Right lobe of liver (tissue), 6 donors: ENCODE measurements around the gene NRXN3. TPM values are rescaled to one million over a fixed set of nuclear protein-coding genes. Genes with fewer than 3 reads are reported as not detected.

Source experiments
- ATAC-seq, 4 donors: fragments of 200-7000 bp; cut with Tn5 transposase; one replicate each; pipeline ENCODE4 v1.9.1; 2020; ENCODE audit warnings: mild to moderate bottlenecking in 4 of 4, moderate library complexity in 4 of 4
- DNase-seq, 3 donors: peaks; one replicate each; pipeline ENCODE4 v3.0.0-alpha.2; 2020
- H3K27ac ChIP-seq, 3 donors: fragments of 200-600 bp; one replicate each; pipeline ENCODE4 v1.8.0; 2022
- H3K27me3 ChIP-seq, 2 donors: fragments of 200-600 bp; one replicate each; pipeline ENCODE4 v1.8.0; 2022
- H3K36me3 ChIP-seq, 4 donors: fragments of 200-600 bp; sonication (generic) in 1 of 4; one replicate each; pipeline versions ENCODE4 v1.5.1 to v1.8.0; 2017 to 2022; ENCODE audit warnings: control low read depth in 1 of 4
- H3K4me1 ChIP-seq, 4 donors: fragments of 200-600 bp; sonication (generic) in 1 of 4; one replicate each; pipeline versions ENCODE4 v1.5.1 to v1.8.0; 2017 to 2022; ENCODE audit warnings: control low read depth in 1 of 4
- H3K4me3 ChIP-seq, 3 donors: fragments of 200-600 bp; one replicate each; pipeline ENCODE4 v1.8.0; 2022
- H3K9me3 ChIP-seq, 4 donors: fragments of 200-600 bp; sonication (generic) in 1 of 4; one replicate each; pipeline versions ENCODE4 v1.5.1 to v1.8.0; 2017 to 2022; ENCODE audit warnings: control low read depth in 1 of 4
- POLR2A ChIP-seq: fragments of 450-650 bp; IDR thresholded peaks from one replicate; pipeline ENCODE4 v1.6.1; 2017; ENCODE audit warnings: antibody characterized with exemption, mild to moderate bottlenecking
- WGBS: methylation state at CpG from one replicate; pipeline ENCODE4 v1.1.6; 2018; ENCODE audit warnings: low coverage, low lambda C conversion rate; ENCODE audit not compliant: insufficient coverage; ENCODE audit errors: missing lambda C conversion rate; 5-methylcytosine and 5-hydroxymethylcytosine counted together
- intact Hi-C, 2 donors: fragments of 100-400 bp; cut with DNase I; formaldehyde crosslinking; loops; one replicate each; pipeline versions ENCODE4 v1.11.2 to v1.14.1; 2022
- total RNA-seq, 6 experiments: library from RNA; depleted of rRNA in 2 of 6; stranded (reverse); fragments of >200 nt in 2 of 6; fragmentation: NEBNext Ultra II Directional in 3 of 6; extraction: Animal tissue kit (Norgen Biotek cat#: 25700) in 3 of 6; gene quantifications; one replicate each; pipeline versions ENCODE4 v1.1.0 to v1.2.4, GENCODE V29; 2016 to 2023
- TF ChIP-seq, protein P1 (sequence below), 4 donors: fragments of 200-600 bp in 3 of 4; fragments of 450-650 bp in 1 of 4; IDR thresholded peaks; one replicate each; pipeline versions ENCODE4 v1.5.1 to v1.8.0; 2016 to 2022; ENCODE audit warnings: antibody characterized with exemption in 4 of 4, mild to moderate bottlenecking in 2 of 4
- donor health status: DM: no; HTN: yes; CAD: no.
- donor health status: DM: no; HTN: no; CAD: no.
- donor health status: DM: no; HTN: no; CAD: no.
- donor health status: DM: no; HTN: yes; CAD: no.
- donor health status: DM: no; HTN: yes; CAD: no.

The NRXN3 gene
- total RNA-seq, 6 experiments from 2014 or later, result 0.06 to 0.51 (median 0.23) TPM; not detected in 1

DNA sequence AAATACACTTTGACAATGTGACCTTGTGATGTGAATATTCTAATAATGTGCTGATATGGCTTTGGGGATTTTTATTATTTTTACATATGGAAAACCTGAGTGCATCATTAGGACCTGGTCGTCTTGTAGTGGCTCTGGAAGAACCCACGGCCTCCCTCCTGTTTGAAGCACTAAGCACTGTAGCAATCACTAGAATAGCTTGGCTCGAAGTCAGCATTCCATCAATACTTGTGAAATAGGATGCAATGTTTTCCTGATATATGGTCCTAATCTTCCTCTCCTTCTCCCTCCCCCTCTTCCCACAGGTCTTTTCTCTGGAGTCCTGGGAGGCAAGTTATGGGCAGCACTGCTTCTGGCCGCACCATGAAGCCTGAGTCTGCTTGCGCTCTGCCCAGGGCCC lies 71.9 kb downstream of the NRXN3 start:
- Histone ChIP-seq H3K9me3 (no peaks in the 10 kb centered on the region), H3K36me3 (no peaks in the 10 kb centered on the region), H3K4me1 (no peaks in the 10 kb centered on the region), H3K27me3 (no peaks in the 10 kb centered on the region), H3K27ac (no peak overlapping the region), H3K4me3 (no peak overlapping the region)
- DNase-seq, result no peak
- ATAC-seq, result no peak
- no peak for TF ChIP-seq POLR2A
- TF ChIP-seq, protein P1, sequence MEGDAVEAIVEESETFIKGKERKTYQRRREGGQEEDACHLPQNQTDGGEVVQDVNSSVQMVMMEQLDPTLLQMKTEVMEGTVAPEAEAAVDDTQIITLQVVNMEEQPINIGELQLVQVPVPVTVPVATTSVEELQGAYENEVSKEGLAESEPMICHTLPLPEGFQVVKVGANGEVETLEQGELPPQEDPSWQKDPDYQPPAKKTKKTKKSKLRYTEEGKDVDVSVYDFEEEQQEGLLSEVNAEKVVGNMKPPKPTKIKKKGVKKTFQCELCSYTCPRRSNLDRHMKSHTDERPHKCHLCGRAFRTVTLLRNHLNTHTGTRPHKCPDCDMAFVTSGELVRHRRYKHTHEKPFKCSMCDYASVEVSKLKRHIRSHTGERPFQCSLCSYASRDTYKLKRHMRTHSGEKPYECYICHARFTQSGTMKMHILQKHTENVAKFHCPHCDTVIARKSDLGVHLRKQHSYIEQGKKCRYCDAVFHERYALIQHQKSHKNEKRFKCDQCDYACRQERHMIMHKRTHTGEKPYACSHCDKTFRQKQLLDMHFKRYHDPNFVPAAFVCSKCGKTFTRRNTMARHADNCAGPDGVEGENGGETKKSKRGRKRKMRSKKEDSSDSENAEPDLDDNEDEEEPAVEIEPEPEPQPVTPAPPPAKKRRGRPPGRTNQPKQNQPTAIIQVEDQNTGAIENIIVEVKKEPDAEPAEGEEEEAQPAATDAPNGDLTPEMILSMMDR (IDR thresholded peaks at IDR 0.05), result no peak
- intact Hi-C loops, result no loop called here
- 53% methylated on average over 4 of the region's 5 CpGs for WGBS

DNA sequence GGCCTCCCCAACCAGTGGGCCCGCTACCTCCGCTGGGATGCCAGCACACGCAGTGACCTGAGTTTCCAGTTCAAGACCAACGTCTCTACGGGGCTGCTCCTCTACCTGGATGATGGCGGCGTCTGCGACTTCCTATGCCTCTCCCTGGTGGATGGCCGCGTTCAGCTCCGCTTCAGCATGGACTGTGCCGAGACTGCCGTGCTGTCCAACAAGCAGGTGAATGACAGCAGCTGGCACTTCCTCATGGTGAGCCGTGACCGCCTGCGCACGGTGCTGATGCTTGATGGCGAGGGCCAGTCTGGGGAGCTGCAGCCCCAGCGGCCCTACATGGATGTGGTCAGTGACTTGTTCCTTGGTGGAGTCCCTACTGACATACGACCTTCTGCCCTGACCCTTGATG lies 73.0 kb downstream of the NRXN3 start:
- Histone ChIP-seq H3K4me3 (no peak overlapping the region), H3K4me1 (no peaks in the 10 kb centered on the region), H3K36me3 (no peaks in the 10 kb centered on the region), H3K27me3 (no peaks in the 10 kb centered on the region), H3K27ac (no peak overlapping the region), H3K9me3 (no peaks in the 10 kb centered on the region)
- ATAC-seq, result peak in 1 of 4 donors; percentile 18
- 83% methylated on average over 5 of the region's 20 CpGs for WGBS
- intact Hi-C loops, result no loop called here
- DNase-seq, result no peak
- TF ChIP-seq, protein P1 (IDR thresholded peaks at IDR 0.05), result no peak
- no peak for TF ChIP-seq POLR2A

DNA sequence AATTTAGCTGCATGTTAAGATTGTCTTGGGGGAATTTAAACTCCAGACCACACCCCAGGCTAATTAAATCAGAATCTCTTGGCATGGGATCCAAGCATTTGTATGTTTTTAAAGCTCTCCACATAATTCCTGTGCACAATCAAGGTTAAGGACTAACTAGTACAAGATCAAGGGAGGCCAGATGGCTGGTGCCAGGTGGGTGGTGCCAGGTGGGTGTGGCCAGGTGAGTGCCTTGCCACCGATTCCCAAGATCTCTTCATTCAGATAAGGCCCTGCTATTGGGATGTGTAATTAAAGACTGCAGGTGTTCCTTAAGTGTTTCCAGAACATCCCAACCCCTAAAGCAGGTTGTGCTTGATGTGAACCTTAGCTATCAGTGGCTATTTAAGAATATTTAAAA lies 75.1 kb downstream of the NRXN3 start:
- DNase-seq (no peak), ATAC-seq (no peak)
- Histone ChIP-seq H3K9me3 (no peaks in the 10 kb centered on the region), H3K4me3 (no peak overlapping the region), H3K4me1 (no peaks in the 10 kb centered on the region), H3K27me3 (no peaks in the 10 kb centered on the region), H3K36me3 (no peaks in the 10 kb centered on the region), H3K27ac (no peak overlapping the region)
- intact Hi-C loops, result no loop called here
- WGBS, result 17% methylated on average over 1 of the region's 1 CpG
- no peak for TF ChIP-seq POLR2A

DNA sequence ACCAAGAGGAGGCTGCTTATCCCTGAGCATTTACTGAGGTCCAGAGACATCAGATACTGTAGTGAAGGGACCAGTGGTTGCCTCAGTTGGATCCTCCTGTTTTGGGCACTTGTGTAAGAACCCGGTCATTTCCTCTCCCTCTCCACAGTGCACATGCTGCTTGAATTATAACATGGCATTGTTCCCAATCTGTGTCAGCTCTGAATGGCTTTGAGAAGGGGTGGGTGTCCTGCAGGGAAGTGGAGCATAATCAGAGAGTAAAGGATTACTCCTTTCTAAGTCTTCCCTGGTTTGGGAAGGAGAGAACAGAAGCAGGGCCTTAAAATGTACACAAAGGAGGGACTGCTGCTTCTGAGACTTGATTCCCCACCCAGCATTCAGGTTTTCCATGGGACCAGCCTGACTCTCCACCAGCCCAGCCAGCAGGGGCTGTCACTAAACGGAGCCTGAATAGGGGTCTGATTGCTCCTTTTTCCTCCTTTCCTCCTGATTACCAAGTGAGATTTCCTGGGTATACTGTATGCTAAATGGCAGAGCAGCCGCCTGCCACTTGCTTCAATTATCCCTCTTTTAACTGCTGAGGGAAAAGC lies 78.4 kb downstream of the NRXN3 start:
- no peaks in the 10 kb centered on the region for H3K4me1 ChIP-seq
- 51% methylated on average over 2 of the region's 3 CpGs for WGBS
- no peak for DNase-seq

DNA sequence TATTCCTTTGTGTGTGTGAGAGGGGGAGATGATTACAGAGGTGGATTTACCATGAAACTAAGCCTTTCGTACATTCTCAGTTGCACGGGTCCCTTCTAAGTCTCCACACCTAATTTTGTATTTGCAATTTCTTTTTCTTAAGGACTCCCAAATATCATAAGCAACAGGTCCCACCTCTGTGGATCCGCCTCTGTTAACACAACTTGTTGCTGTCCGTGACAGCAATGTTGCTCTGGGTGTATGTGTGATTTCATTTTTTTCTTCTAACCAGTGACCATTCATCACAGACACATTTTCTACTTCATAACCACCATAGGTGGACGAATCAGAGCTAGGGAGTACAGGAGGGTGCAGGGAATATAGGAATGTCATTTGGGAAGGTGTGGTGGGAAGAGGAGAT lies 81.1 kb downstream of the NRXN3 start:
- Histone ChIP-seq H3K27me3 (no peaks in the 10 kb centered on the region), H3K27ac (no peak overlapping the region), H3K4me3 (no peak overlapping the region), H3K9me3 (no peaks in the 10 kb centered on the region), H3K36me3 (no peaks in the 10 kb centered on the region), H3K4me1 (no peaks in the 10 kb centered on the region)
- intact Hi-C loops, result no loop called here
- DNase-seq (no peak), ATAC-seq (no peak)
- TF ChIP-seq, protein P1 (IDR thresholded peaks at IDR 0.05), result no peak
- no peak for TF ChIP-seq POLR2A
- WGBS, result 36% methylated on average over 5 of the region's 5 CpGs

More for the DNA sequence above, 78.4 kb downstream of the NRXN3 start:
- Histone ChIP-seq H3K36me3 (no peaks in the 10 kb centered on the region), H3K27ac (no peak overlapping the region), H3K9me3 (no peaks in the 10 kb centered on the region), H3K27me3 (no peaks in the 10 kb centered on the region), H3K4me3 (no peak overlapping the region)
- intact Hi-C loops, result no loop called here
- TF ChIP-seq, protein P1 (IDR thresholded peaks at IDR 0.05), result no peak
- no peak for TF ChIP-seq POLR2A
- ATAC-seq, result no peak
